IMR-90 (cell line): Measurements from ENCODE around the gene SRPRB. TPM values are rescaled to one million over a fixed set of nuclear protein-coding genes. Genes with fewer than 3 reads are reported as not detected.

Experiments used
- ATAC-seq: fragments of 200-7000 bp; cut with Tn5 transposase; 2 replicates; pipeline ENCODE4 v1.9.1; 2020; ENCODE audit warnings: low read depth, mild to moderate bottlenecking, moderate library complexity
- BruUV-seq: library from RNA; stranded (reverse); fragments of 400-500 nt; replicated peaks from 2 replicates; lab custom pipeline; 2021; lab: Mats Ljungman, UMichigan
- CTCF ChIA-PET: fragments of 300-600 bp; formaldehyde crosslinking; extraction: SDS; loops from one replicate; lab custom pipeline; 2021; ENCODE audit warnings: antibody characterized with exemption; lab: Yijun Ruan, JAX
- POLR2A ChIA-PET: fragments of 300-600 bp; sonication (Branson Sonifier 250); formaldehyde crosslinking; loops from one replicate; lab custom pipeline; 2022; ENCODE audit warnings: antibody characterized with exemption; ENCODE audit not compliant: unreplicated experiment; lab: Charles Lee
- DNase-seq: peaks from one replicate; pipeline ENCODE4 v3.0.0; 2013
- H2AFZ ChIP-seq: replicated peaks from 2 replicates; pipeline ENCODE3; 2013; ENCODE audit warnings: low read length, mild to moderate bottlenecking; ENCODE audit not compliant: poor library complexity
- H2AK5ac ChIP-seq: 2 replicates; pipeline ENCODE4 v1.6.1; 2013; ENCODE audit warnings: low read depth, low read length, inconsistent platforms
- H2AK9ac ChIP-seq: replicated peaks from 2 replicates; pipeline ENCODE3; 2013; ENCODE audit warnings: mild to moderate bottlenecking, low read depth, low read length, moderate library complexity; ENCODE audit not compliant: poor library complexity
- H2BK120ac ChIP-seq: 2 replicates; pipeline ENCODE4 v1.6.1; 2013; ENCODE audit warnings: low read depth, low read length, inconsistent platforms
- H2BK15ac ChIP-seq: 3 replicates; pipeline ENCODE4 v1.6.1; 2013; ENCODE audit warnings: low read depth, low read length, inconsistent platforms
- H2BK20ac ChIP-seq: 2 replicates; pipeline ENCODE4 v1.6.1; 2013; ENCODE audit warnings: low read depth, mild to moderate bottlenecking, inconsistent platforms, low read length, moderate library complexity
- H2BK5ac ChIP-seq: 2 replicates; pipeline ENCODE4 v1.6.1; 2013; ENCODE audit warnings: mild to moderate bottlenecking, low read depth, low read length, inconsistent platforms; ENCODE audit not compliant: poor library complexity, severe bottlenecking
- H3K14ac ChIP-seq: replicated peaks from 2 replicates; pipeline ENCODE4 v1.6.1; 2013; ENCODE audit warnings: low read depth, low read length, inconsistent platforms
- H3K18ac ChIP-seq: 2 replicates; pipeline ENCODE4 v1.6.1; 2013; ENCODE audit warnings: low read depth, low read length, control low read depth
- H3K23ac ChIP-seq: 2 replicates; pipeline ENCODE4 v1.6.1; 2013; ENCODE audit warnings: low read depth, low read length, inconsistent platforms
- H3K27ac ChIP-seq: 2 replicates; pipeline ENCODE4 v1.5.1; 2013; ENCODE audit warnings: mild to moderate bottlenecking, control low read depth, low read length; ENCODE audit not compliant: insufficient read depth
- H3K27me3 ChIP-seq: 2 replicates; pipeline ENCODE4 v1.6.1; 2013; ENCODE audit warnings: low read length; ENCODE audit not compliant: control insufficient read depth, insufficient read depth
- H3K36me3 ChIP-seq: 2 replicates; pipeline ENCODE4 v1.6.1; 2013; ENCODE audit warnings: low read length, mixed read lengths; ENCODE audit not compliant: control insufficient read depth, insufficient read depth
- H3K4ac ChIP-seq: 2 replicates; pipeline ENCODE4 v1.6.1; 2013; ENCODE audit warnings: low read depth, low read length, inconsistent platforms
- H3K4me1 ChIP-seq: 2 replicates; pipeline ENCODE4 v1.6.1; 2013; ENCODE audit warnings: low read length, mixed read lengths; ENCODE audit not compliant: control insufficient read depth, insufficient read depth
- H3K4me2 ChIP-seq: 2 replicates; pipeline ENCODE4 v1.6.1; 2013; ENCODE audit warnings: low read depth, mild to moderate bottlenecking, control low read depth, low read length, moderate library complexity
- H3K4me3 ChIP-seq: 2 replicates; pipeline ENCODE4 v1.5.1; 2013; ENCODE audit warnings: low read depth, mild to moderate bottlenecking, control low read depth, low read length, moderate library complexity; ENCODE audit not compliant: insufficient read depth
- H3K56ac ChIP-seq: 2 replicates; pipeline ENCODE4 v1.6.1; 2013; ENCODE audit warnings: low read length, inconsistent platforms; ENCODE audit not compliant: insufficient read depth; ENCODE audit errors: extremely low read depth
- H3K79me1 ChIP-seq, 2 experiments: 2 replicates each; pipeline ENCODE4 v1.6.1; 2013; ENCODE audit warnings: low read length in 2 of 2, inconsistent platforms in 1 of 2, low read depth in 1 of 2
- H3K9ac ChIP-seq: 2 replicates; pipeline ENCODE4 v1.6.1; 2013; ENCODE audit warnings: low read depth, low read length, control low read depth
- H3K9me1 ChIP-seq: 2 replicates; pipeline ENCODE4 v1.6.1; 2013; ENCODE audit warnings: low read length, inconsistent platforms; ENCODE audit not compliant: insufficient read depth
- H3K9me3 ChIP-seq: 2 replicates; pipeline ENCODE4 v1.6.1; 2013; ENCODE audit warnings: low read length; ENCODE audit not compliant: control insufficient read depth, insufficient read depth
- H4K20me1 ChIP-seq: 2 replicates; pipeline ENCODE4 v1.6.1; 2013; ENCODE audit warnings: low read length, inconsistent platforms; ENCODE audit not compliant: insufficient read depth
- H4K5ac ChIP-seq: 2 replicates; pipeline ENCODE4 v1.6.1; 2013; ENCODE audit warnings: mild to moderate bottlenecking, low read depth, low read length, control low read depth
- H4K8ac ChIP-seq, 2 experiments: 2 replicates each; pipeline ENCODE4 v1.6.1; 2013; ENCODE audit warnings: low read depth in 2 of 2, low read length in 2 of 2, control low read depth in 1 of 2, inconsistent platforms in 1 of 2
- H4K91ac ChIP-seq: 2 replicates; pipeline ENCODE4 v1.6.1; 2013; ENCODE audit warnings: low read depth, low read length, inconsistent platforms; ENCODE audit not compliant: insufficient read depth
- BHLHE40 ChIP-seq: fragments of 150-350 bp; IDR thresholded peaks from 2 replicates; pipeline ENCODE4 v1.6.1; 2016; ENCODE audit warnings: mild to moderate bottlenecking, low read depth, low read length
- CEBPB ChIP-seq: IDR thresholded peaks from 2 replicates; pipeline ENCODE4 v1.6.1; 2012; ENCODE audit warnings: low read depth, low read length, improper control_type of control experiment
- CHD1 ChIP-seq: IDR thresholded peaks from 2 replicates; pipeline ENCODE4 v1.6.1; 2012; ENCODE audit warnings: low read depth, low read length, improper control_type of control experiment
- MAFK ChIP-seq: IDR thresholded peaks from 2 replicates; pipeline ENCODE4 v1.6.1; 2012; ENCODE audit warnings: low read depth, low read length, improper control_type of control experiment
- MAZ ChIP-seq: IDR thresholded peaks from 2 replicates; pipeline ENCODE4 v1.6.1; 2012; ENCODE audit warnings: low read depth, mild to moderate bottlenecking, low read length, improper control_type of control experiment, moderate library complexity, borderline replicate concordance
- MXI1 ChIP-seq: IDR thresholded peaks from 2 replicates; pipeline ENCODE4 v1.6.1; 2012; ENCODE audit warnings: low read depth, mild to moderate bottlenecking, low read length, moderate library complexity, borderline replicate concordance
- NFE2L2 ChIP-seq: fragments of 150-350 bp; IDR thresholded peaks from 2 replicates; pipeline ENCODE4 v1.6.1; 2016; ENCODE audit warnings: low read depth, mild to moderate bottlenecking, low read length
- RAD21 ChIP-seq: IDR thresholded peaks from 2 replicates; pipeline ENCODE4 v1.6.1; 2012; ENCODE audit warnings: low read length, improper control_type of control experiment
- RFX5 ChIP-seq: IDR thresholded peaks from 2 replicates; pipeline ENCODE4 v1.8.0; 2012; ENCODE audit warnings: low read depth, mild to moderate bottlenecking, low read length, moderate library complexity
- WGBS, 2 experiments: methylation state at CpG; one replicate each; pipeline versions ENCODE4 v1.1.5 to v1.1.7; 2013; ENCODE audit warnings: missing lambda C conversion rate in 2 of 2; ENCODE audit not compliant: insufficient read length in 1 of 2; ENCODE audit errors: extremely low coverage in 2 of 2; 5-methylcytosine and 5-hydroxymethylcytosine counted together
- dilution Hi-C: fragments of 300-500 bp; cut with HindIII; formaldehyde crosslinking; loops from one replicate; pipeline ENCODE4 v1.14.3; 2018; ENCODE audit warnings: low sequenced_read_pairs; ENCODE audit not compliant: unreplicated experiment
- in situ Hi-C: fragments of 300-500 bp; cut with MboI; formaldehyde crosslinking; loops from 3 replicates; pipeline ENCODE4 v1.14.3; 2019; ENCODE audit warnings: low sequenced_read_pairs, inconsistent platforms, mixed read lengths
- intact Hi-C: fragments of 100-400 bp; cut with micrococcal nuclease; formaldehyde crosslinking; loops from 2 replicates; pipeline ENCODE4 v1.10.0; 2022
- polyA plus RNA-seq, 3 experiments: library from polyadenylated mRNA; depleted of rRNA; stranded (reverse); fragments of >200 nt; gene quantifications; 2 replicates each; pipeline ENCODE4 v1.2.3, GENCODE V29; 2012; ENCODE audit warnings: low replicate concordance in 1 of 3
- total RNA-seq: library from RNA; depleted of rRNA; stranded (reverse); fragments of >200 nt; gene quantifications from 2 replicates; pipeline ENCODE4 v1.2.3, GENCODE V29; 2012
- TF ChIP-seq, protein P1 (sequence below): fragments of 150-350 bp; IDR thresholded peaks from 2 replicates; pipeline ENCODE4 v1.6.1; 2016; ENCODE audit warnings: low read depth, mild to moderate bottlenecking, low read length, moderate library complexity, borderline replicate concordance
- TF ChIP-seq, protein P2 (sequence below): fragments of 150-350 bp; IDR thresholded peaks from 2 replicates; pipeline ENCODE4 v1.6.1; 2017; ENCODE audit warnings: mild to moderate bottlenecking, antibody characterized with exemption, low read length, low read depth
- TF ChIP-seq, protein P3 (sequence below): conservative IDR thresholded peaks from 2 replicates; pipeline ENCODE4 v1.5.1; 2012; ENCODE audit warnings: mild to moderate bottlenecking, low read depth, low read length, improper control_type of control experiment

The SRPRB gene
- total and polyA plus RNA-seq, 2 of the 4 experiments (the other 2 are of a cell fraction): 28.8 to 131 TPM

DNA sequence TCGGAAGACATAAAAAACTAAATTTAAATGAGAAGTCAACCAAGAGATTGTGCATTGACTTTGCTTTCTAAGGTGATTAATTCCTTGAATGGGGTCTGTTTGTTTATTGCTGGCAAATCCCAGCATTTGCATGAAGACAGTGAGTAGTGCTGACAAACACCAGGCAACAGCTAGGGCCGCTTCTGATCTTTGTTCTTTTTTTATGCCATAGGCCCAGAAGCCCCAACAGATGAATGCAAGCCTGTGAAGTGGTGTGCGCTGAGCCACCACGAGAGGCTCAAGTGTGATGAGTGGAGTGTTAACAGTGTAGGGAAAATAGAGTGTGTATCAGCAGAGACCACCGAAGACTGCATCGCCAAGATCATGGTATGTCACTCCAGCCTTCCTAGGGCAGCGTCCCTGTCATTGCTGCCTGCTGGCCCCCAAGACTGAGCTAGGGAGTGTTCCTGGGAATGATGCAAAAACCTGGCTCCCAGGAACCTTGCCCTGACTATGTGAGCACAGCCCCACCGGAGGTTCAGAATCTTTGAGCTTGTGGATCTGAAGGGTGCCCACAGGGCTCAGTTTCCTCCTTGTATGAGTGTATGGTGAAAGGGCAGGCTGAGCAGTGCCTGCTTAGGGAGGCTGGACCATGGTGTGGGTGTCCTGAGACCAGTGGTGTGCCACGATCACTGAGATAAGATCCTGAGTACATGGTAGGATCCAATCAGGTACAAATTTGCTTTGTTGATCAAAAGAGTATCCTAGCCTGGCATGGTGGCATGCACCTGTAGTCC is 46.5 kb upstream of the SRPRB start:
- CTCF ChIA-PET: no interaction called here
- Histone ChIP-seq H2BK15ac (no peak overlapping the region), H4K20me1 (no peaks in the 10 kb centered on the region; the same call in 1 of the 2 replicates), H2AK9ac (no peak overlapping the region), H3K4me3 (no peak overlapping the region), H4K91ac (no peak overlapping the region), H3K56ac (no peak overlapping the region), H3K23ac (no peak overlapping the region), H3K9me3 (no peaks in the 10 kb centered on the region), H3K4me2 (no peak overlapping the region), H3K4me1 (no peaks in the 10 kb centered on the region), H3K27me3 (peaks cover 14% of the 10 kb centered on the region), H4K8ac (no peak overlapping the region), H3K9ac (no peak overlapping the region), H2BK5ac (no peak overlapping the region), H2BK20ac (no peak overlapping the region), H4K5ac (no peak overlapping the region), H3K14ac (no peak overlapping the region), H3K4ac (no peak overlapping the region), H3K27ac (no peak overlapping the region), H3K9me1 (no peaks in the 10 kb centered on the region), H3K18ac (no peak overlapping the region), H2AFZ (no peak overlapping the region), H3K79me1 (no peaks in the 10 kb centered on the region), H2BK120ac (no peak overlapping the region), H2AK5ac (no peak overlapping the region), H3K36me3 (no peaks in the 10 kb centered on the region)
- DNase-seq (no peak), ATAC-seq (no peak)
- 52% methylated on average over 4 of the region's 9 CpGs; no CpG with 5 or more reads in 1 of the 2 experiments for WGBS, 2 experiments
- in situ Hi-C loops (no loop called here), dilution Hi-C loops (no loop called here), intact Hi-C loops (loop anchor here (1.0 kb wide), 1 partner anchor 47 kb away; no protein-coding TSS in a partner anchor)
- TF ChIP-seq RAD21: no peak
- TF ChIP-seq MAZ: no peak
- TF ChIP-seq, protein P1, sequence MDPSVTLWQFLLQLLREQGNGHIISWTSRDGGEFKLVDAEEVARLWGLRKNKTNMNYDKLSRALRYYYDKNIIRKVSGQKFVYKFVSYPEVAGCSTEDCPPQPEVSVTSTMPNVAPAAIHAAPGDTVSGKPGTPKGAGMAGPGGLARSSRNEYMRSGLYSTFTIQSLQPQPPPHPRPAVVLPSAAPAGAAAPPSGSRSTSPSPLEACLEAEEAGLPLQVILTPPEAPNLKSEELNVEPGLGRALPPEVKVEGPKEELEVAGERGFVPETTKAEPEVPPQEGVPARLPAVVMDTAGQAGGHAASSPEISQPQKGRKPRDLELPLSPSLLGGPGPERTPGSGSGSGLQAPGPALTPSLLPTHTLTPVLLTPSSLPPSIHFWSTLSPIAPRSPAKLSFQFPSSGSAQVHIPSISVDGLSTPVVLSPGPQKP: no peak
- TF ChIP-seq RFX5: no peak
- no peak for TF ChIP-seq MXI1
- TF ChIP-seq, protein P2, sequence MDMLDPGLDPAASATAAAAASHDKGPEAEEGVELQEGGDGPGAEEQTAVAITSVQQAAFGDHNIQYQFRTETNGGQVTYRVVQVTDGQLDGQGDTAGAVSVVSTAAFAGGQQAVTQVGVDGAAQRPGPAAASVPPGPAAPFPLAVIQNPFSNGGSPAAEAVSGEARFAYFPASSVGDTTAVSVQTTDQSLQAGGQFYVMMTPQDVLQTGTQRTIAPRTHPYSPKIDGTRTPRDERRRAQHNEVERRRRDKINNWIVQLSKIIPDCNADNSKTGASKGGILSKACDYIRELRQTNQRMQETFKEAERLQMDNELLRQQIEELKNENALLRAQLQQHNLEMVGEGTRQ: no peak
- TF ChIP-seq BHLHE40: no peak
- no peak for TF ChIP-seq CEBPB
- TF ChIP-seq NFE2L2: no peak
- TF ChIP-seq MAFK: no peak
- TF ChIP-seq, protein P3, sequence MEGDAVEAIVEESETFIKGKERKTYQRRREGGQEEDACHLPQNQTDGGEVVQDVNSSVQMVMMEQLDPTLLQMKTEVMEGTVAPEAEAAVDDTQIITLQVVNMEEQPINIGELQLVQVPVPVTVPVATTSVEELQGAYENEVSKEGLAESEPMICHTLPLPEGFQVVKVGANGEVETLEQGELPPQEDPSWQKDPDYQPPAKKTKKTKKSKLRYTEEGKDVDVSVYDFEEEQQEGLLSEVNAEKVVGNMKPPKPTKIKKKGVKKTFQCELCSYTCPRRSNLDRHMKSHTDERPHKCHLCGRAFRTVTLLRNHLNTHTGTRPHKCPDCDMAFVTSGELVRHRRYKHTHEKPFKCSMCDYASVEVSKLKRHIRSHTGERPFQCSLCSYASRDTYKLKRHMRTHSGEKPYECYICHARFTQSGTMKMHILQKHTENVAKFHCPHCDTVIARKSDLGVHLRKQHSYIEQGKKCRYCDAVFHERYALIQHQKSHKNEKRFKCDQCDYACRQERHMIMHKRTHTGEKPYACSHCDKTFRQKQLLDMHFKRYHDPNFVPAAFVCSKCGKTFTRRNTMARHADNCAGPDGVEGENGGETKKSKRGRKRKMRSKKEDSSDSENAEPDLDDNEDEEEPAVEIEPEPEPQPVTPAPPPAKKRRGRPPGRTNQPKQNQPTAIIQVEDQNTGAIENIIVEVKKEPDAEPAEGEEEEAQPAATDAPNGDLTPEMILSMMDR: no peak
- TF ChIP-seq CHD1: no peak
- POLR2A ChIA-PET: no interaction called here
- BruUV-seq: no TSS peak
